Measurements from ENCODE around the gene NRROS. TPM values are rescaled to one million over a fixed set of nuclear protein-coding genes. Genes with fewer than 3 reads are reported as not detected.

The NRROS gene
- polyA plus RNA-seq, 2 of the 4 experiments (the other 2 are of a cell fraction): not detected

DNA sequence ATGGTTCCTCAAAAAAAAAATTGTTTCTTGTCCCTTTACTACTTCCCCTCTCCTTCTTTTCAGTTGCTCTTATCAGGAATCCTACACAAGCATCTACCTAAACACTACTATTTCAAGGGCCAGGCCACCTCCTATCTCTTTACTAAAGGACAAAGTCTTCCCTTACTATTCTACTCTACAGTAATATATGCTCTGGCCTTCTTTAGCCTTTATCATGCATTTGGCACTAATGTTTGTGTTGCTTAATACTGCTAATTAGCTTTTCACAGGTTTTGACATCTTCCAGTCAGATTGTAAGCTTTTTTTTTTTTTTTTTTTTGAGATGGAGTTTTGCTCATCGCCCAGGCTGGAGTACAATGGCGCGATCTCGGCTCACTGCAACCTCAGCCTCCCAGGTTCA is 67.2 kb downstream of the NRROS start:
- Histone ChIP-seq H3K9me3 (no peaks in the 10 kb centered on the region), H3K4me1 (0 out of 3 replicates have a peak, but pooled peaks cover 3% of the 10 kb centered on the region), H3K27ac (no peak overlapping the region), H3K4me3 (no peak overlapping the region), H3K4me2 (no peak overlapping the region)
- FAIRE-seq (no peak), ATAC-seq (no peak), DNase-seq (ENCODE audit: low read depth in 1 of 2, low spot score in 1 of 2) (no peak)
- no peak for TF ChIP-seq GATA3 (IDR thresholded peaks at IDR 0.05; ENCODE audit: borderline replicate concordance)
- no peak for TF ChIP-seq HOXB5 (CRISPR knock-in tag; IDR thresholded peaks at IDR 0.05)
- TF ChIP-seq, protein P1, sequence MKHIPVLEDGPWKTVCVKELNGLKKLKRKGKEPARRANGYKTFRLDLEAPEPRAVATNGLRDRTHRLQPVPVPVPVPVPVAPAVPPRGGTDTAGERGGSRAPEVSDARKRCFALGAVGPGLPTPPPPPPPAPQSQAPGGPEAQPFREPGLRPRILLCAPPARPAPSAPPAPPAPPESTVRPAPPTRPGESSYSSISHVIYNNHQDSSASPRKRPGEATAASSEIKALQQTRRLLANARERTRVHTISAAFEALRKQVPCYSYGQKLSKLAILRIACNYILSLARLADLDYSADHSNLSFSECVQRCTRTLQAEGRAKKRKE (CRISPR knock-in tag; IDR thresholded peaks at IDR 0.05; ENCODE audit: low read depth): no peak
- TF ChIP-seq EHMT2 (IDR thresholded peaks at IDR 0.05; ENCODE audit: low read depth): no peak
- TF ChIP-seq RNF2 (IDR thresholded peaks at IDR 0.05; ENCODE audit: borderline replicate concordance, low read depth): no peak
- TF ChIP-seq NFE2L2 (conservative IDR thresholded peaks at IDR 0.05; ENCODE audit: low read length): no peak
- no peak for TF ChIP-seq ZC3H11A (IDR thresholded peaks at IDR 0.05)
- TF ChIP-seq E2F6 (IDR thresholded peaks at IDR 0.05; ENCODE audit: borderline replicate concordance, low read depth): no peak
- no peak for TF ChIP-seq NR3C1 (IDR thresholded peaks at IDR 0.05)
- WGBS (ENCODE audit: missing lambda C conversion rate): 96% methylated on average over 4 of the region's 4 CpGs
- CTCF ChIA-PET: interaction anchor here (2.2 to 3.4 kb wide), 2 partner anchors 22 to 98 kb away, joined by 12 to 14 read pairs; no protein-coding TSS in a partner anchor
- POLR2A ChIA-PET: no interaction called here

DNA sequence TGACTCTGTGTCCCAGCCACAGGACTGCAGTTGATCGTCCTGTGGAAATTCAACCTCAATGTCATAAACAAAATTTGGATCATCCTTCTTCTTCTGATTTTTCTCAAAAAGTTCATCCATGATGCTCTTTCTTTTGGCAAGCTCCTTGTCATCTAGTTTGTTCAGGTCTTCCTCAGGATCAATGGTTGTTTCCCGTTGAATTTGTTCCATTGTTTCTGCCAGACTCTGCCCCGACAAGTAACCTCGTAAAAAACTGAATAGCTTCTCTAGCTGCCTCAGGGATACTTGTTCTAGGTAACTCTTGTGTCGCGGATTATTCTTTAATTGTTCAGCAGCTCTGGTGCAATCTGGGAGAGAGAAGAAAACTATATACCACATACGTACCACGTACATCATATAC is 68.1 kb downstream of the NRROS start:
- DNase-seq (ENCODE audit: low read depth in 1 of 2, low spot score in 1 of 2) (no peak), FAIRE-seq (no peak), ATAC-seq (no peak)
- Histone ChIP-seq H3K4me3 (no peak overlapping the region), H3K9me3 (no peaks in the 10 kb centered on the region), H3K27ac (no peak overlapping the region), H3K4me1 (0 out of 3 replicates have a peak, but pooled peaks cover 3% of the 10 kb centered on the region), H3K4me2 (no peak overlapping the region)
- TF ChIP-seq CBX2 (IDR thresholded peaks at IDR 0.05; ENCODE audit: borderline replicate concordance, low read depth) (no peak), RARB (CRISPR knock-in tag; IDR thresholded peaks at IDR 0.05) (no peak)
- CTCF ChIA-PET: interaction anchor here (2.2 to 3.4 kb wide), 2 partner anchors 23 to 98 kb away, joined by 12 to 14 read pairs; no protein-coding TSS in a partner anchor
- POLR2A ChIA-PET: no interaction called here
- WGBS (ENCODE audit: missing lambda C conversion rate): 90% methylated on average over 8 of the region's 8 CpGs

DNA sequence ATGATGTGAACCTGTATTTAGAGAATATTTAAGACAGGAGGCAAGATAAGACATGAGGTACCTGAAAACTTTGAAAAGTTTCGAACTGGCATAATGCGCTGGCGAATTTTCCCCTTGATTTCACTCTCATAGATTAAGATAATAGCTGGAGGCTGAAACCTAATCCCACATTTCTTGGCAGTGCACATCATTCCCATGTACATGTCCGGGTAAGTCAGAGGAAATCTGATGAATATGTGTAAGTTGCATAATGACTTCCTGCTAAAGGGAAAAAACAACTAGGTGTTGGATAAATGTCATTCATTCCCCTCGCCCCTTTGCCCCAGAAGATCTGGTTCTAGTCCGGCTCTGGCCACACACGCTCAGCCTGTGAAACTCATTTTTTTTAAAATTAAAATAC is 69.0 kb downstream of the NRROS start:
- POLR2A ChIA-PET: no interaction called here
- Histone ChIP-seq H3K4me2 (no peak overlapping the region), H3K9me3 (no peaks in the 10 kb centered on the region), H3K4me3 (no peak overlapping the region), H3K4me1 (peaks cover 7% of the 10 kb centered on the region; the same call in 2 of the 3 replicates), H3K27ac (no peak overlapping the region)
- CTCF ChIA-PET: interaction anchor here (0.5 to 3.4 kb wide), 3 partner anchors 24 to 344 kb away, joined by 4 to 14 read pairs (median 12); no protein-coding TSS in a partner anchor
- DNase-seq (ENCODE audit: low read depth in 1 of 2, low spot score in 1 of 2) (no peak), ATAC-seq (no peak), FAIRE-seq (no peak)
- TF ChIP-seq HEYL (CRISPR knock-in tag; IDR thresholded peaks at IDR 0.05) (no peak), CBX2 (IDR thresholded peaks at IDR 0.05; ENCODE audit: borderline replicate concordance, low read depth) (no peak), POLR2AphosphoS2 (conservative IDR thresholded peaks at IDR 0.05; ENCODE audit: low read length) (no peak), FOSL2 (IDR thresholded peaks at IDR 0.05) (no peak), FOSL2 (CRISPR knock-in tag; IDR thresholded peaks at IDR 0.05) (no peak), CHD2 (IDR thresholded peaks at IDR 0.05; ENCODE audit: low read length, partially characterized antibody) (no peak), RCOR1 (IDR thresholded peaks at IDR 0.05; ENCODE audit: low read depth, low read length) (no peak), HDAC2 (IDR thresholded peaks at IDR 0.05) (no peak), CHD4 (IDR thresholded peaks at IDR 0.05; ENCODE audit: borderline replicate concordance) (no peak), ESRRA (IDR thresholded peaks at IDR 0.05; ENCODE audit: borderline replicate concordance, low read length) (no peak), SREBF2 (IDR thresholded peaks at IDR 0.05) (no peak), HES2 (IDR thresholded peaks at IDR 0.05) (no peak), FOSB (CRISPR knock-in tag; IDR thresholded peaks at IDR 0.05) (no peak), NFE2L2 (conservative IDR thresholded peaks at IDR 0.05; ENCODE audit: low read length) (no peak), RFX5 (IDR thresholded peaks at IDR 0.05) (no peak), BHLHE40 (IDR thresholded peaks at IDR 0.05; ENCODE audit: low read depth, low read length) (no peak), TFCP2L1 (CRISPR knock-in tag; IDR thresholded peaks at IDR 0.05) (no peak), ZNF302 (CRISPR knock-in tag; IDR thresholded peaks at IDR 0.05) (no peak), KDM1A (IDR thresholded peaks at IDR 0.05; ENCODE audit: low read depth) (no peak)
- TF ChIP-seq, protein P2, sequence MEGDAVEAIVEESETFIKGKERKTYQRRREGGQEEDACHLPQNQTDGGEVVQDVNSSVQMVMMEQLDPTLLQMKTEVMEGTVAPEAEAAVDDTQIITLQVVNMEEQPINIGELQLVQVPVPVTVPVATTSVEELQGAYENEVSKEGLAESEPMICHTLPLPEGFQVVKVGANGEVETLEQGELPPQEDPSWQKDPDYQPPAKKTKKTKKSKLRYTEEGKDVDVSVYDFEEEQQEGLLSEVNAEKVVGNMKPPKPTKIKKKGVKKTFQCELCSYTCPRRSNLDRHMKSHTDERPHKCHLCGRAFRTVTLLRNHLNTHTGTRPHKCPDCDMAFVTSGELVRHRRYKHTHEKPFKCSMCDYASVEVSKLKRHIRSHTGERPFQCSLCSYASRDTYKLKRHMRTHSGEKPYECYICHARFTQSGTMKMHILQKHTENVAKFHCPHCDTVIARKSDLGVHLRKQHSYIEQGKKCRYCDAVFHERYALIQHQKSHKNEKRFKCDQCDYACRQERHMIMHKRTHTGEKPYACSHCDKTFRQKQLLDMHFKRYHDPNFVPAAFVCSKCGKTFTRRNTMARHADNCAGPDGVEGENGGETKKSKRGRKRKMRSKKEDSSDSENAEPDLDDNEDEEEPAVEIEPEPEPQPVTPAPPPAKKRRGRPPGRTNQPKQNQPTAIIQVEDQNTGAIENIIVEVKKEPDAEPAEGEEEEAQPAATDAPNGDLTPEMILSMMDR (IDR thresholded peaks at IDR 0.05): no peak
- 82% methylated on average over 7 of the region's 7 CpGs for WGBS (ENCODE audit: missing lambda C conversion rate)

Measured in A549 (cell line).